UCSD-AML1 (cell line): Measurements from ENCODE around the gene GNB1.
A peak's percentile ranks its signal among the peaks of the same experiment; 100 is the strongest.

Source experiments
- DNase-seq: peaks from one replicate; lab custom pipeline; 2025; ENCODE audit not compliant: unreplicated experiment; lab: John Stamatoyannopoulos, UW

Gene GNB1

GRCh38 chr1:1832820-1833219 lies 58.1 kb downstream of the GNB1 start:
- no peak for DNase-seq

GRCh38 chr1:1832166-1832565 lies 58.7 kb downstream of the GNB1 start:
- no peak for DNase-seq

GRCh38 chr1:1827089-1827848 lies 63.6 kb downstream of the GNB1 start:
- no peak for DNase-seq

- no peak for DNase-seq
These were observed 64.4 kb downstream of the GNB1 start for GRCh38 chr1:1826356-1827088.

- no peak for DNase-seq
These were observed 65.7 kb downstream of the GNB1 start for GRCh38 chr1:1825217-1825616.

GRCh38 chr1:1819762-1820161 lies 71.1 kb downstream of the GNB1 start:
- no peak for DNase-seq

GRCh38 chr1:1817221-1817620 lies 73.7 kb downstream of the GNB1 start:
- no peak for DNase-seq

- no peak for DNase-seq
These were observed 75.1 kb downstream of the GNB1 start for GRCh38 chr1:1815606-1816281.

GRCh38 chr1:1809489-1809888 lies 81.4 kb downstream of the GNB1 start:
- no peak for DNase-seq

GRCh38 chr1:1808206-1808605 lies 82.7 kb downstream of the GNB1 start:
- no peak for DNase-seq

GRCh38 chr1:1806890-1807289 lies 84.0 kb downstream of the GNB1 start:
- DNase-seq = no peak

- no peak for DNase-seq
These were observed 86.6 kb downstream of the GNB1 start for GRCh38 chr1:1804301-1804700.

- no peak for DNase-seq
These were observed 88.0 kb downstream of the GNB1 start for GRCh38 chr1:1802871-1803270.

- DNase-seq = no peak
These were observed 91.2 kb downstream of the GNB1 start for GRCh38 chr1:1799716-1800115.

- DNase-seq = no peak
These were observed 93.1 kb downstream of the GNB1 start for GRCh38 chr1:1797731-1798341.

GRCh38 chr1:1796466-1796865 lies 94.4 kb downstream of the GNB1 start:
- no peak for DNase-seq

GRCh38 chr1:1794999-1795398 lies 95.9 kb downstream of the GNB1 start:
- DNase-seq = no peak

GRCh38 chr1:1793481-1794244 lies 97.2 kb downstream of the GNB1 start:
- no peak for DNase-seq

- peak; percentile 29 for DNase-seq
These were observed 102.0 kb downstream of the GNB1 start for GRCh38 chr1:1788646-1789431.

- no peak for DNase-seq
These were observed 102.8 kb downstream of the GNB1 start for GRCh38 chr1:1788136-1788535.
